Lower lobe of right lung (tissue), 2 donors: Measurements from ENCODE around the gene EID3. TPM values are rescaled to one million over a fixed set of nuclear protein-coding genes. Genes with fewer than 3 reads are reported as not detected.

ENCODE experiments used
- ATAC-seq, 2 donors: fragments of 200-7000 bp; cut with Tn5 transposase; one replicate each; pipeline ENCODE4 v1.9.1; 2020 to 2022; ENCODE audit warnings: mild to moderate bottlenecking in 2 of 2, moderate library complexity in 2 of 2
- DNase-seq: peaks from one replicate; pipeline ENCODE4 v3.0.0-alpha.2; 2020
- H3K27ac ChIP-seq: fragments of 200-600 bp; one replicate; pipeline ENCODE4 v1.8.0; 2022
- H3K27me3 ChIP-seq: fragments of 200-600 bp; one replicate; pipeline ENCODE4 v1.8.0; 2022; ENCODE audit warnings: low read depth
- H3K36me3 ChIP-seq: fragments of 200-600 bp; one replicate; pipeline ENCODE4 v1.8.0; 2022; ENCODE audit warnings: mild to moderate bottlenecking
- H3K4me1 ChIP-seq: fragments of 200-600 bp; one replicate; pipeline ENCODE4 v1.8.0; 2022
- H3K4me3 ChIP-seq: fragments of 200-600 bp; one replicate; pipeline ENCODE4 v1.8.0; 2022; ENCODE audit warnings: mild to moderate bottlenecking
- H3K9me3 ChIP-seq: fragments of 200-600 bp; one replicate; pipeline ENCODE4 v1.8.0; 2022
- CTCF ChIP-seq: fragments of 200-600 bp; IDR thresholded peaks from one replicate; pipeline ENCODE4 v1.8.0; 2022; ENCODE audit warnings: antibody characterized with exemption, mild to moderate bottlenecking
- intact Hi-C: fragments of 100-400 bp; cut with DNase I; formaldehyde crosslinking; loops from one replicate; pipeline ENCODE4 v1.11.0; 2022
- total RNA-seq: library from RNA; stranded (reverse); fragmentation: NEBNext Ultra II Directional; extraction: Animal tissue kit (Norgen Biotek cat#: 25700); gene quantifications from one replicate; pipeline ENCODE4 v1.2.1, GENCODE V29; 2021
- donor health status: DM: no; HTN: yes; CAD: no; lungs with severe emphysema.

EID3 gene
- total RNA-seq, 1 donor from 2014 or later, result 3.3 TPM

- intact Hi-C loops, result no loop called here
- no peak overlapping the region for H3K27ac ChIP-seq
- no peak for TF ChIP-seq CTCF
- DNase-seq (no peak), ATAC-seq (no peak)
- no peaks in the 10 kb centered on the region for H3K9me3 ChIP-seq
- no peaks in the 10 kb centered on the region for H3K27me3 ChIP-seq
- no peak overlapping the region for H3K4me3 ChIP-seq
- no peaks in the 10 kb centered on the region for H3K4me1 ChIP-seq
- H3K36me3 ChIP-seq, result no peaks in the 10 kb centered on the region
Observed at GRCh38 chr12:104272938-104273337, 30.6 kb upstream of the EID3 start.

- no peak for TF ChIP-seq CTCF
- ATAC-seq (no peak), DNase-seq (no peak)
- Histone ChIP-seq H3K27ac (no peak overlapping the region), H3K27me3 (no peaks in the 10 kb centered on the region), H3K9me3 (no peaks in the 10 kb centered on the region), H3K4me3 (no peak overlapping the region), H3K36me3 (no peaks in the 10 kb centered on the region), H3K4me1 (no peaks in the 10 kb centered on the region)
- intact Hi-C loops, result no loop called here
Observed at GRCh38 chr12:104273503-104273902, 30.0 kb upstream of the EID3 start.

- Histone ChIP-seq H3K4me1 (no peaks in the 10 kb centered on the region), H3K36me3 (no peaks in the 10 kb centered on the region), H3K4me3 (no peak overlapping the region), H3K9me3 (no peaks in the 10 kb centered on the region), H3K27ac (no peak overlapping the region), H3K27me3 (no peaks in the 10 kb centered on the region)
- intact Hi-C loops, result no loop called here
- DNase-seq (no peak), ATAC-seq (no peak)
- no peak for TF ChIP-seq CTCF
Observed at GRCh38 chr12:104274811-104275210, 28.7 kb upstream of the EID3 start.

GRCh38 chr12:104275689-104276088, 27.9 kb upstream of the EID3 start:
- H3K4me1 ChIP-seq, result no peaks in the 10 kb centered on the region
- peak overlapping the region; percentile 69 for H3K27ac ChIP-seq
- no peaks in the 10 kb centered on the region for H3K36me3 ChIP-seq
- H3K9me3 ChIP-seq, result no peaks in the 10 kb centered on the region
- H3K4me3 ChIP-seq, result peak overlapping the region; percentile 21
- no peak for TF ChIP-seq CTCF
- ATAC-seq, result no peak
- DNase-seq, result no peak
- H3K27me3 ChIP-seq, result no peaks in the 10 kb centered on the region
- intact Hi-C loops, result no loop called here

- ATAC-seq (peak; percentile 89 to 91), DNase-seq (peak; percentile 69)
- H3K36me3 ChIP-seq, result no peaks in the 10 kb centered on the region
- intact Hi-C loops, result no loop called here
- H3K4me3 ChIP-seq, result peak overlapping the region; percentile 21
- H3K9me3 ChIP-seq, result no peaks in the 10 kb centered on the region
- H3K4me1 ChIP-seq, result no peaks in the 10 kb centered on the region
- no peak for TF ChIP-seq CTCF
- peak overlapping the region; percentile 69 for H3K27ac ChIP-seq
- no peaks in the 10 kb centered on the region for H3K27me3 ChIP-seq
Observed at GRCh38 chr12:104276273-104277131, 27.0 kb upstream of the EID3 start.
